C4-2B (cell line): ENCODE data around the gene FGFR3.

Experiments used
- ZFX ChIP-seq: fragments of 450-650 bp; IDR thresholded peaks from 2 replicates; pipeline ENCODE4 v1.6.1; 2017
- TF ChIP-seq, protein P1 (sequence below): fragments of 450-650 bp; conservative IDR thresholded peaks from 2 replicates; pipeline ENCODE4 v1.5.1; 2017; ENCODE audit warnings: mild to moderate bottlenecking

DNA sequence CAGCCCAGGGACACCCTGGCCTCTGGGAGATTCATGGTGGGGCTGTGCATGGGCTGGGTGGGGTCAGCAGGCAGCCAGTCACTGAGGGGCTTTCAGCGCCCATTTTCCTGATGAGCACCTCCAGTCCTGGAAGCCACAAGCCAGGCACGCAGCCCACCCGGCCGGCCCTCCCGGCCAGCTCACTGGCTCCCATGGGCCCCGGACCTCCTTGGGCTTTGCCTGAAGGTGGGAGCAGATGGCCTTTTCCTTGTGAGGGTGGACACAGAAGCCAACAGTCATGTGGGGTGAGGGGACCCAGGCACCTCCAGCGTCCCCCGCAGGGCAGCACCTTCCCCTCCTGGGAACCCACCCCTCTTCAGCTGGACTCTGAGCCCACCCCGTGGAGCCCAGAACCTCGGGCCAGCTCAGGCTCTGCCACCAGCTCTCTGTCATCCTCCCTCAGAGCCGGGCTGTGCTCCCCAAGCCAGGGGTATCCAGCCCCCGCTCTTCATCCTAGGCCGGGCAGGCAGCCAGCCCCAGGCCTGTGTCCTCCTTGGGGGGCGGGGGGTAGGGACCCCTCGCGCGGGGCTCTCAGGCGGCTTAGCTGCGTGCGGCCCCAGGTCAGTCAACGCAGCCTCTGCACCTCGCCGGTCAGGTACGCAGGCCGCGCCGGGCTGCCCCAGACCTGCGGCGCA lies 798 bp upstream of the FGFR3 start:
- TF ChIP-seq, protein P1, sequence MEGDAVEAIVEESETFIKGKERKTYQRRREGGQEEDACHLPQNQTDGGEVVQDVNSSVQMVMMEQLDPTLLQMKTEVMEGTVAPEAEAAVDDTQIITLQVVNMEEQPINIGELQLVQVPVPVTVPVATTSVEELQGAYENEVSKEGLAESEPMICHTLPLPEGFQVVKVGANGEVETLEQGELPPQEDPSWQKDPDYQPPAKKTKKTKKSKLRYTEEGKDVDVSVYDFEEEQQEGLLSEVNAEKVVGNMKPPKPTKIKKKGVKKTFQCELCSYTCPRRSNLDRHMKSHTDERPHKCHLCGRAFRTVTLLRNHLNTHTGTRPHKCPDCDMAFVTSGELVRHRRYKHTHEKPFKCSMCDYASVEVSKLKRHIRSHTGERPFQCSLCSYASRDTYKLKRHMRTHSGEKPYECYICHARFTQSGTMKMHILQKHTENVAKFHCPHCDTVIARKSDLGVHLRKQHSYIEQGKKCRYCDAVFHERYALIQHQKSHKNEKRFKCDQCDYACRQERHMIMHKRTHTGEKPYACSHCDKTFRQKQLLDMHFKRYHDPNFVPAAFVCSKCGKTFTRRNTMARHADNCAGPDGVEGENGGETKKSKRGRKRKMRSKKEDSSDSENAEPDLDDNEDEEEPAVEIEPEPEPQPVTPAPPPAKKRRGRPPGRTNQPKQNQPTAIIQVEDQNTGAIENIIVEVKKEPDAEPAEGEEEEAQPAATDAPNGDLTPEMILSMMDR, result no peak
- TF ChIP-seq ZFX, result no peak
